NK-92 treated with Interleukin-12 subunit alpha and Interleukin-12 subunit beta, amount 100 ng/mL, for 24 hours (cell line): ENCODE data around the gene SFXN4.
A peak's percentile ranks its signal among the peaks of the same experiment; 100 is the strongest.

Source experiments
- DNase-seq: peaks from one replicate; lab custom pipeline; 2025; lab: John Stamatoyannopoulos, UW

Gene SFXN4, protein sequence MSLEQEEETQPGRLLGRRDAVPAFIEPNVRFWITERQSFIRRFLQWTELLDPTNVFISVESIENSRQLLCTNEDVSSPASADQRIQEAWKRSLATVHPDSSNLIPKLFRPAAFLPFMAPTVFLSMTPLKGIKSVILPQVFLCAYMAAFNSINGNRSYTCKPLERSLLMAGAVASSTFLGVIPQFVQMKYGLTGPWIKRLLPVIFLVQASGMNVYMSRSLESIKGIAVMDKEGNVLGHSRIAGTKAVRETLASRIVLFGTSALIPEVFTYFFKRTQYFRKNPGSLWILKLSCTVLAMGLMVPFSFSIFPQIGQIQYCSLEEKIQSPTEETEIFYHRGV

DNA sequence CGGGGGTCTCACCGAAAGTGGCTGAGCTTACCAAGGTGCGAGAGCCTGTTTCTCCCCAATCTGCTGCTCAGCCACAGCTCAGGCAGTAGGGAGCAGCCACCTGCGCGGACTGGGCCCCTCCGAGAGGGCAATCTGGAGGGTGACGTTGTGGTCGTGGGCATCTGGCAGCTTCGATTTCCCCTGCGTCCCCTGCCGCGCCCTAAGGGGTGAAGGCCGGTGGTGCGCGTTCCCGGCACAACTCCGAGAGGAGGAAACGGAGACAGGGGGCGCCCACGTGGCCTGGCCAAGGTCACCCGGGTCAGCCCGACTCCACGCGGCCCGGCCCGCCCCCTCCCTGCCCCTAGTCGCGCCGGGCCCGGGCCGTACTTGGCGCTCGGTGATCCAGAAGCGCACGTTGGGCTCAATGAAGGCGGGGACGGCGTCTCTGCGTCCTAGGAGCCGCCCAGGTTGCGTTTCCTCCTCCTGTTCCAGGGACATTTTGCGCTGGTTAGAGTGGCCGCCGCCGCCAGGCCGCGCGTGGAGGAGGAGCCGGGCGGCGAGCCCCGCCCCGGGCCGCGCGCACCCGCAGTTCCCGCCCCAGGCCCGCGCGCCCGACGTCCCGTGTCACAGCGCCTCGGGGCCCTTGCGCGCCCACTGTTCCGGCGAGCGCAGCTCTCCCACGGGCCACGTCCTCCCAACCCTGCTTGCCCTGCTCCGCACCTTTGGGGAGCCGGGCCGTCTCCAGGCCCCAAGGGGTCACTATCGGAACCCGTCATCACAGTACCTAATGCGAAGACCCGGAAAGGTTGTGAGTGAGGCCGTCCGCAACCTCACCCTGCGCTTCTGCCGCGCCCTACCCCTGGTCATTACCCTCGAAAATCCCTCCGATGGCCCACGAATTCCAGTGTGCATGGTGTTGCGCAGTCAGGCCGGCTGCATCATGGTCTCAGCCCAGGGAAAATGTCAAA is at the start of gene SFXN4:
Gene SFXN4, minus strand, starts transcription at position 544 of the 947 bp plus-strand sequence. Its CDS starts 67 bp downstream, at position 477.
- peak; percentile 75 for DNase-seq

DNA sequence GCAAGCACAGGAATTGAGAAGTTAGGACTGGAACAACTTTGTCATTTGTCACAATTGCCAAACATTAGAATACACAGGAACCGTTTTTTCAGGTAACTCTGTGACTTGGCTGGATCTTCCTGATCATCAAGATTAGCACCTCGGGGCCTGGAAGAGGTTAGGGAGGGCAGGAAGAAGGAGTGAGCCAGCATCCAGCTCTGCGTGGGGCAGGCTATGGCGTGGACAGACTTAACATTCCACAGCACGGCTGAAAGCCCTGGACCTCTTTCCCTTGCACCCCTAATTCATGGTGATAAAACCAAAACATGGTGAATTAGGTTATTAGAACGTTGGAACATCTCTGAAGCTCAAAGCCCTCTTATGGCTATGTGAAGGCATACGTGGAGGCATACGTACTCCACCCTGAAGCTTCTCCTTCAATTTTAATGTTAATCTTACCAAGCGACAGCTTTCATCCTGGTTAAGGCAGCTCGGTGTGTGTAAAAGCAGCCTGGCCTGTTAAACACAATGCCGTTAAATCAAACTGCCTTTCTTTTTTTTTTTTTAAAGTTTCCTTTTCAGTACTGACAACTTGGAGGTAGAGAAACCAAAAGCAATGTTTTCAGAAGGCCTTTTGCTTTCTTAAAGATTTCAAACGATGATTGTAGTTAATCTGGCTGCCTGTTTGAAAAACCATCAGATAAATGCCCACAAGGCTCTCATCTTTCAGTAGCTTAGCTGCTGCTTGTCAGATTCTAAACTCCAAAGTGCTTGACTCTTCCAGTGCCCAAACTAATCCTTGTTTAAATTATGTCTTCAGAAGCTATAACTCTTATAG is 46.3 kb upstream of the SFXN4 start:
- DNase-seq: no peak

DNA sequence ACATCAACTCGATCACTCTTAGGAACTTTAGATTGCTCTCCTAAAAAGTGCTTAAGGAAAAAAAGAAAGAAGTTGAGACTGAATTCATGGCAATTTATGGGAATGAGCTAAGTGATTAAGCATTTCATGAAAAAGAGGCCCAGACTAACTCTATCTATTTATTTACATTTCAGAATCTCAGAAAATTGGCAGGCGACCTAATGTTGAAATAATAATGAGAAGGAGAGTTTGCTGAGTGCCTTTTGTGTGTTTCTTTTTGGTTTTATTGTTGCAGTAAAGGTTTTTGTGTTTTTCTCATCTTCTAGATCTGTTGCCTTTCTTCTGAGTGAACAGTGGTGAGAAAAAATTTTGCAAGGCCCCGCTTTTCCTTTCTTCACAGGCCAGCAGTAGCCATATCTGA is 45.7 kb upstream of the SFXN4 start:
- no peak for DNase-seq

DNA sequence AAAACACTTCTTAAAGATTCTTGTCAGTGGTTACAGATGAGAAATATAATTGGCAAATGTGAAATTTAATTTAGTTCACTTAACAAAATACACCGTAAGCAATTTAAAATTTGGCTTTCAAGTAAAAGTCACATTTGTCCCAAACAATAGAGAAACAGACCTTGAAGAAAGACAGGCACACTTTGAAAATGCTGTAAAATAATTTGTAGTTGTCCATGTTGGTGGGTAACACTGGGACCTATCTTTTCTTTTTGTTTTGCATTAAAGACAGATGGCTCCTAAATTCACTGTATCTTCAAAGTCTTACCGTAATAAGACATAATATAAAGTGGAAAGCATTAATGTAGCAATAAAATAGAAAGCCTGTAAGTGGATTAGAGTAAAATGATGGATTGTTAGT is 45.1 kb upstream of the SFXN4 start:
- DNase-seq: no peak

DNA sequence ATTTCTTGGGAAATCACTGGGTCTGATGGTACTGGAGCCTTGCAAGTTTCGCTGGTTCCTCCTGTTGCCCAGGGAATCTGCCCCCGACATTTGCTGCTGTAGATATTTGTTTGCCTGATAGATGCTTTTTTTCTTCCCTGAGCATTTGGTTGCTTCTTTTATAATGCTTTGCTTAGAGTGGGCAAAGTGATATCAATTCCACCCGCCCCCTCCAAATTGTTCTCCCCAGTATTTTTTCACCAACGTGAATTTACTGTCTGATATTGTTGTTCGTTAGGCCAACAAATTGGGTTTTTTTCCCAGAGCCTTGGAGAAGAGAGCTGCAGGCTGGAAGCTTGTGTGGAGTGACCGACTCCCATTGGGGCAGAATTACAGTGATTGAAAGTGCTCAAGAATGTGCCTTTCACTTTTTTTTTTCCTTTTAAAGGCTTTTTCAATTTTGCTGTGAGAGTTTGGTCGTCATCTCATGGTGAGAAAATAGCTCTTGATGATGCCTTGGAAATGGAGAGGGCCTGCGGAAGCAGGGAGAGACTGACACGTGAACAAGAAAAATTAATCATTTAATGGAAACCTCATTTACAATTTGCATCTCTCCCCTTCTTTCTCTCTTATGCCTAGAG is 44.3 kb upstream of the SFXN4 start:
- no peak for DNase-seq

DNA sequence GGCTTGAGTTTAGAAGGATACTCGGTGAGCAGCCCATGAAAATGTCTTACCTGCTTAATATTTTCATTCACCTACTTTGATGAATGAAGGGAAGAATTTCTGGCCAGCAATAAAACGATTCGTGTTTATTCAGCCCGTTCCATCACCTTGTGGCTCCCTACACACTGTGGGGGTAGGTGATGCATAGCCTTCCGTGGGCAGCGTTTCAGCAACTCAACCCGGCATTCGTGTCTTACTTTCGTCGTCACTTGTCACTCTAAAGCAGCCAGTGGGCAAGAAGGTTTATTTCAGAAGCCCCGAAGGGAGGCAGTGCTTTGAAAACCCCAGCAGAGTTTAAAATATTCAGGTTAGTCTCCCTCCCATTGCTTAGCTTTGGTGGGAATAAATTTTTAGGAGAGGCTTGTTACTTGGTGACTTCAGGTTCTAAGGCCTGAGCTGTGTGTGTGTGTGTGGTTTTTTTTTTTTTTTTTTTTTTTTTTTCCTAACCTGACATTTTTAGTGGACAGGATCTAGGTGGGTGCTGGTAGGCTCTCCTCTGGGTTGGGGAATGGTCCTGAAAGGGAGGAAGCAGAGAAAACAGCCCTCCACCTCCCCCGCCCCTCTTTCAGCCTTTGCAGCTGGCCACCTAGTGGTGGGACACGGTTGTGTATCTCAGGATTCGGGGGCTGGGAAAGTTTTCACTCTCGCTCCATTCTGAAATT is 43.7 kb upstream of the SFXN4 start:
- DNase-seq: peak; percentile 49

DNA sequence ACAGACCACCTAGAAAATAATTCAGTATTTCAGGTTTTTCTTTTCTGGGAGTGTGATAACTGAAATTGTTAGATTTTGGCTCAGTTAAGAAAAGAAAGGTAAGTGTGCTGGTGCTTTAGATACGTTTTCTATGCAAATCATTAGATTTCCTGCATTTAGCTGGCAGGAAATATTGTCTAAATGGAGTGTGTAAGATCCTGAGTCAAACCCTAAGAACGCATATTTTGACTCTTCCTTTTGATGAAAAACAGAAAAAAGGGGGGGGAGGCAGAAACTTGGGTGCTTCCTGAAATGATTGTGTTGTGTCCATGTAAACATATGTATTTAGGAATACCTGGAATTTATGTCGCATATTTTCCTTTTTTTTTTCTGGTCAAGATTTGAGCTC is 43.0 kb upstream of the SFXN4 start:
- DNase-seq: no peak

DNA sequence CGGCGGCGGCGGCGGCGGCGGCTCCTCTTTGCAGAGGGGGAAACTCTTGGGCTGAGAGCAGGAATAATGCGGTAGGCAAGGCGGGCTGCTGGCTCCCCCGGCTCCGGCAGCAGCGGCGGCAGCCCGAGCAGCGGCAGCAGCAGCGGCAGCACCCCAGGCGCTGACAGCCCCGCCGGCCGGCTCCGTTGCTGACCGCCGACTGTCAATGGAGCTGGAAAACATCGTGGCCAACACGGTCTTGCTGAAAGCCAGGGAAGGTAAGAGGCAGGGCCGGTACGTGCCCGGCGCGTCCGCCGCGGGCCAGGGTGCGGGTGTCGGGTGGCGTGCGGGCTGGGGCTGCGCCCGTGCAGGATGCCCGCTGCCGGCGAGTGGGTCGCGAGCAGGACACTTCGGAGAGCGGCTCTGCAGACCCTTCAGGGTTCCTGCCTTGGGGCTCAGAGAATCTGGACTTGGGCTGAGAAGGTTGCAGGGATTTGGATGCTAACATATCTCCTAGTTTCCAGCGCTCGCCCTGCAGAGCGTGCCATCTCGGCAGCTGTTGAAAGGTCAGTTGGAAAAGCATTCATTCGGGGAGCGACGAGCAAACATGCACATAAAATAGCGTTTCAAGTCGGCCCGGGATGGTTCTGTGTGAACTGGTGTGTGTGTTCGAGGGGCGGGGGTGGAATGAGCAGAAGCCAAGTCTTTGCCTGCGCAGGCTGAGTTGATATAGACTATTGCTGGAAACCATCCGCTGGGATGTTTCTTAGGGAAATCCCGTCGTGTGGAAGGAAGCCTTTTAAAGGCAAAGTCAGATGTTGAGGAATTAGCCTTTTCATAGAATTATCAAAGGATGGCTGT is 42.4 kb upstream of the SFXN4 start:
- DNase-seq: peak; percentile 56

DNA sequence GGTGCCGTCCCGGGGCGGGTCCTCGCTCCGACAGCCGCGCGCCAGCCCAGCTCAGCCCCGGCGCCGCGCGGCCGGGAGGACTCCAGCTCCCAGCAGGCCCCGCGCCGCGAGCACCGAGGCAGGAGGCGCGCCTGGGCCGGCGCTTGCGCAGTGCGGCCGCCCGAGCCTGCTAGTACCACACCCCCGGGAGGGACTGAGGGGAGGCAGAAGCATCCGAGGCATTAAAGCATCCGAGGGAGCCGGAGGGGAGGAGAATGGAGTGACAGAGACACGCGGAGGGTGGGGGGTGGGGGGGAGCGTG is 41.8 kb upstream of the SFXN4 start, which contains the start of gene GRK5:
Gene GRK5, plus strand, starts transcription at position 206 of the 301 bp plus-strand sequence. CDS start 347 bp downstream, outside the sequence.
- DNase-seq: peak; percentile 93

DNA sequence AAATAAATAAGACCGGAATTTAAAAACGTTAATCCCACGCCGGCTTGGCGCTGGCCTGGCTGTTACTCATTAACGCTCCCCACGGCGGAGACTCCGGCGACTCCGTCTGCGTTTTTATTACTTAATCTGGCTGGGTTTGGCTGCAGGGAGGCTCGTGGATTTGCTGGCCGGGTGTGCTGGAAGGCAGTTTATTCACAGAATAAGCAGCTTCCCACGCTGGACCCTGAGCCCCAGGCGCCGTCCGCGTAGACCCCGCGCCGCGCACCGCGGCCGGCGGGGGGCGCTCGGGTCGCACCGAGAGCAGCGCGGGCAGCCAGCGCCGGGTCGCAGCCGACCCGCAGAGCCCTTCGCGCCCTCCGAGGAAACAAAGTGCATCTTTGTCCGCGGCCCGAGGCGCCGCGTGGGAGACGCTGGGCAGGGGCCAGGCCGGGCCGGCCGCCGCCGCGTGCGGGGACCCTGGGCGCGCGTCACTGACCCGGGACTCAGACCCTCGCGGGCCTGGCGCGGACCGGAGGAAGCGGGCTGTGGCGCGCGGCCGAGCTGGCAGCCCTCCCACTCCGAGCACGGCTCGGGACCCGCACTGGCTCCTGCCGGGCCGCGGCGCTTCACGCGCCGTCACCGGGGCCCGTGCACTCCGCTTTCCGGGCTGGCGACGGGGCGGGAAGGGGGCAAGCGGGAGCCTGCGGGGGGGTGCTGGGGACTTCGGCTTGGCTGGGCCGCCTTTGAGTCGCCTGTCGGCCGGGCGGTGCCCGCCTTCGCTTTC is 41.3 kb upstream of the SFXN4 start:
- DNase-seq: peak; percentile 71

DNA sequence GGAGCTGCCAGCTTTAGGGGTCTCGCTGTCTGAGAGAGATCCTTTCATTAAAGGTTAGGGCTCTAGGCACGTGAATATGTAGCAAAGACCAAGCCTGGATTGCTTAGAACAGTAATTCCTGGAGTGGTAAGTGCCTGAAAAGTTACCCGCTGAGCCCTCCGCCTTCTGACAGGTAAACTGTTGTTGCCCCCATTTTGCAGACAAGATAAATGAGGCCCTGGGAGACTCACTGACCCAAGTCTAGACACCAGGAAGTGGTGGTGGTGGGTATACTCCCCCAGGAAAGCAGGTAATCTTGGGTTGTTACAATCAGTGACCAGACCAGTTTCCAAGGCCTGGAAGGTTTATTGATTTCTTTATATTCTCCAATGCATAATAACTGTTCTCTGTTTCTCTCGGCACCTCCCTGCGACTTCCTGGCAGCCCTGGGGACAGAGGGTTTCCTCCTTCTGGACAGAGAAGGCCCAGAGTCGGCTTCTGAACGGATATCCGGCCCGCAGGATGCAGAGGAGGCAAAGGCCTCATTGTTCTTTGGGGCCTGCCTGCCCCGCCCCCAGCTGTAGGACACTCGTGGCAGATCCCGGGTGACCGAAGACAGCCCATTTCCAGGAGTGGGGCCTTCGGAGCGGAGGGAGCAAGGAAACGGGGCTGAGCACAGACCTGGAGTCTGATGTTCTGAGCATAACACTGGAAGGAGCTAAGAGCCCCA is 40.5 kb upstream of the SFXN4 start:
- peak; percentile 24 for DNase-seq

DNA sequence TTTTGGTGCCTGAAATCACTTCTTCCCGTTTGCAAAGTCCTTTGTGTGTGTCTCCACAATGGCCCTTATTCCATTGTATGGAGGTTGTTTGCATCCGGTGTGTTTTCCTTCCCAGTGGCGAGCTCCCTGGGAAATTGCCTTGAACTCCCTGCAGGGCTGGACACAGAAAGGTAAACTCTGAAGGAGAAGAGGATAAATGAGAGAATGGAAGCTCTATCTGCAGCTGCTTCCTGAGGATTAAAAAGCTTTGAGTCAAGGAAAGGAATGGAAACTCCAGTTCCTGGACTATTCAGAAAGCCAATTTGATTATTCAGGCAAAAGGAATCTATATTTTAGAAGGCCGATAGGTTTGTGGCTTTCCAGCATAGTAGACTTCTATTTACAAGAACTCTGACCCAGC is 37.5 kb upstream of the SFXN4 start:
- no peak for DNase-seq

DNA sequence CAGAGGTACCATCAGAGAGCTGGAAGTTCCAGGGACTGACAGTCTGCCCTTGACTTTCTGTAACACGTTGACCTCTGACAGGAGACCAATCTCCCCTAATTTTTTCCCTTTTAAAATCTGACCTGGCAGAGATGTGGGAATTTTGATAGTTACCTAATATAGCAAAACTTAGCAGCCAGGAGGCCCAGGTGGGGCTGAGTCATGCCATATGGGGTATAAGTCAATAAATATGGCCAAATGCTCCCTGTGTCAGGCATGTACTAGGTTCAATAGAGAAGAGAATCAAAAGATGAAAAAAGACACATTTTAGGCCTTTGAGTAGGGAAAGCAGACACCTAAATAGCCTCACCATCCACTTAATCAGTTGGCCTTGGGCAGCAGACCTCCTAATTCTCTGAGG is 35.7 kb upstream of the SFXN4 start:
- no peak for DNase-seq

DNA sequence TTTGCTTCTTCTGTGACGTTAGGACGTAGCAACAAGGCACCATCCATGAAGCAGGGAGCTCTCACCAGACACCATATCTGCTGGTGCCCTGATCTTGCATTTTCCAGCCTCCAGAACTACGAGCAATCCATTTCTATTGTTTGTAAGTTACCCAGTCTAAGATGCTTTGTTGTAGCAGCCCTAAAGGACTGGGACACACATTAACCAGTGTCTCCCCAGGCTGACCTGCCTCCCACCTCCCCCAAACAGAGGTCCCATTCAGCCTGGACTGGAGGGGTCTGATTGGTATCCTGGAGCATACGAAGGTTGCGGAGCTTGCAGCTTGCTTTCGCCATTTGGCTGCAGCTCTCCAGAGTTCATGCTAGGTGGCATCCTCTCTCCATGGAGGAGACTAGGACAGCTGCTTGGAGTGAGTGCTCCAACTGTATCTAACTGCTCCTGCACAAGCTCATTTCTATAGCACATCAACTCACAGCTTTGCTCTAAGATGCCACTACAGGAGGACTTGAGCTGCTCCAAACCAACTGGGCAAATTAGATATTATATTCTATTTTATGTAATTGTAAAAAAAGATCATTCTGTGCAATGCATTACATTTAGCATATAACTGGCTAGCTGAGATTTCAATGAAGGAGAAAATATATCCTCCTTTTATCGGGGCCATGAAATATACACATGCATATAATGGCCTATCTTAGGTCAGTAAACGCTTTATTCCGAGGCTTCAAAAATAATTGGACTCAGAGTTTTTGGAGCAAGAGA is 33.9 kb upstream of the SFXN4 start:
- DNase-seq: no peak

DNA sequence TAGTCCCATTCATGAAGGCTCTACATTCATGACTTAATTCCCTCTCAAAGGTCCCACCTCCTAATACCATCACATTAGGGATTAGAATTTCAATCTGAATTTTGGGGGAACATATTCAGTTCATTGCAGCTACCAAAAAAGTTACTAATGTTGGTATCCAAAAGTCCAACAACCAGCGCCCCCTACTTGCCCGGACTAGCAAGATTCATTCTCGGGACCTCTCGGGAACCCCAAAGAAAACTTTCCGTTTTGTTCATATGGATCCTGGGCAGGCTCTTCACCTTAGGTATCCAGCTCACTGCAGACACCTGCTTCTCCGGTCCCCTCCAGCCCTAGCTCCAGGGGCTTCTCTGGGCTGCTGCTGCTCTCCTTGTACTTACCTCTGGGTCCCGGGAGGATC is 32.9 kb upstream of the SFXN4 start:
- DNase-seq: no peak

DNA sequence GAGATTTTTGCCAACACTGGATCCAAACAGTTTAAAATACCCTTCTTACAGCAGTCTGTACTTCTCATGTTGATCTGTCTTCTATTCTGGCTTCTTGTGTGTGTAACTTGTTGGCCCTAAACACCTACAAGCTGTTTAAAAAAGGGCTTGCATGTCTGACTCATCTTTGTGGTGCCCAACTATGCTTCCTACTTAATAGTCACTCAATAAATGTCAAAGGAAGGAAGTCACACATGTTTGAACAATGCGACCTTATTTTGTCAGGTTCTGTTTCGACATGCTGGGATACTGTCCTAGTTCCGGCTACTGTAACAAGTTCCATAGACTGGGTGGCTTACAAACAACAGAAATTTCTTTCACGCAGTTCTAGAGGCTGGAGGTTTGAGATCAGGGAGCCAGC is 32.4 kb upstream of the SFXN4 start:
- DNase-seq: no peak

DNA sequence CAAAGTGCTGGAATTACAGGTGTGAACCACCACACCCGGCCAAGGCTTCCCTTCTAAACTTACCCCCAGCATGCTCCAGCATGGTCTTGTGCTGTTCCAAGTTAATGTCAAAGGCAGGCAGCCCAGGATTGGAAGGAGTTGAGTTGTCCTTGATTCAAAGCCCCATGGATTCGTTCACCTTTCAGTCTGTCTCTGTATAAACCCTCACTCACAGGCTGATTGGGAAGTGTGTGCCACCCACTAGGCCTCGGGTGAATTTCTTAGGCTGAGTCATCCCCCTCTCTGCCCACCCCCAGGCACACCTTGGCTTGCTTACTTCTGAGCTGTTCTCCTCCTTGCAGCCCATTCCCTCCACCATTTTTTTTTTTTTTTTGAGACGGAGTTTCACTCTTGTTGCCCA is 26.4 kb upstream of the SFXN4 start:
- no peak for DNase-seq
